Activated CD8-positive, alpha-beta T cell treated with anti-CD3 and anti-CD28 coated beads for 36 hours (primary cell): ENCODE data around the gene AUTS2. TPM values are rescaled to one million over a fixed set of nuclear protein-coding genes. Genes with fewer than 3 reads are reported as not detected.
A peak's percentile ranks its signal among the peaks of the same experiment; 100 is the strongest.

Experiments used
- ATAC-seq: fragments of 200-7000 bp; cut with Tn5 transposase; one replicate; pipeline ENCODE4 v1.10.0; 2021; ENCODE audit warnings: mild to moderate bottlenecking, moderate library complexity
- CTCF ChIA-PET: fragments of 350-600 bp; sonication (Branson Sonifier 250); formaldehyde crosslinking; loops from one replicate; lab custom pipeline; 2021; ENCODE audit warnings: antibody characterized with exemption; lab: Charles Lee
- POLR2A ChIA-PET: fragments of 350-600 bp; sonication (Branson Sonifier 250); formaldehyde crosslinking; loops from one replicate; lab custom pipeline; 2021; ENCODE audit warnings: antibody characterized with exemption; lab: Charles Lee
- DNase-seq: peaks from one replicate; pipeline ENCODE4 v3.0.0-alpha.2; 2020
- H3K27ac Mint-ChIP-seq: one replicate; pipeline ENCODE4 v1.8.0; 2021; ENCODE audit warnings: mild to moderate bottlenecking, mixed read lengths
- H3K27me3 Mint-ChIP-seq: one replicate; pipeline ENCODE4 v1.8.0; 2021; ENCODE audit warnings: mixed read lengths
- H3K36me3 Mint-ChIP-seq: one replicate; pipeline ENCODE4 v1.8.0; 2021; ENCODE audit warnings: low read depth, mixed read lengths
- H3K4me1 Mint-ChIP-seq: one replicate; pipeline ENCODE4 v1.8.0; 2021; ENCODE audit warnings: low read depth, mixed read lengths
- H3K4me3 Mint-ChIP-seq: one replicate; pipeline ENCODE4 v1.8.0; 2021; ENCODE audit warnings: mild to moderate bottlenecking, moderate library complexity, mixed read lengths
- H3K9me3 Mint-ChIP-seq: one replicate; pipeline ENCODE4 v1.8.0; 2021; ENCODE audit warnings: mixed read lengths
- CTCF ChIP-seq: fragments of 200-600 bp; IDR thresholded peaks from one replicate; pipeline ENCODE4 v1.8.0; 2022; ENCODE audit warnings: antibody characterized with exemption, mild to moderate bottlenecking
- intact Hi-C: fragments of 100-400 bp; cut with micrococcal nuclease; formaldehyde crosslinking; loops from one replicate; pipeline ENCODE4 v1.10.0; 2022
- total RNA-seq, 2 experiments: library from RNA; stranded (reverse); gene quantifications; one replicate each; pipeline ENCODE4 v1.2.3, GENCODE V29; 2021

AUTS2 gene
- total RNA-seq, 2 experiments from 2014 or later: 3.1 to 3.3 TPM

DNA sequence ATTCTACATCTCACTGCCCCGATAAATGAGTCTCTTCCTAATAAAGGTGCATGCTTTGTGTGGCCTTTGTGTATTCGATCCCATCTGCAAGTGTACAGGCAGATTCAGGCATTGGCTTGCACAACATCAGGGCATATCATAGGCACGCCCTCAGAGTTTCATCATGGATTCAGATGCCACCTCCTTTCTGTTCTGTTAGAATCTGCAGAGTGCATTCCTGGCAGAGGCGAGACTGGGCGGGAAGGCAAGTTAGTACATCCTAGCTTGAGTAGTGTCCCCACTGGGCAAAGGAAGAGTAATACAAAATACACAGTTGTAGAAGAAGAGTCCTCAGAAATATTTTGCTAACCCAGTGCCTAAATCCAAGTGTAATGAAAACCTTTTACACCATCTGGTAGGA lies 1187.2 kb downstream of the AUTS2 start:
- no peak for DNase-seq
- CTCF ChIA-PET: no interaction called here
- no peaks in the 10 kb centered on the region for H3K27me3 Mint-ChIP-seq
- no peak overlapping the region for H3K27ac Mint-ChIP-seq
- H3K9me3 Mint-ChIP-seq: no peaks in the 10 kb centered on the region
- intact Hi-C loops: no loop called here
- H3K4me3 Mint-ChIP-seq: no peak overlapping the region
- no peak for TF ChIP-seq CTCF
- H3K36me3 Mint-ChIP-seq: peaks cover 1% of the 10 kb centered on the region
- no peaks in the 10 kb centered on the region for H3K4me1 Mint-ChIP-seq
- no peak for ATAC-seq
- POLR2A ChIA-PET: no interaction called here

DNA sequence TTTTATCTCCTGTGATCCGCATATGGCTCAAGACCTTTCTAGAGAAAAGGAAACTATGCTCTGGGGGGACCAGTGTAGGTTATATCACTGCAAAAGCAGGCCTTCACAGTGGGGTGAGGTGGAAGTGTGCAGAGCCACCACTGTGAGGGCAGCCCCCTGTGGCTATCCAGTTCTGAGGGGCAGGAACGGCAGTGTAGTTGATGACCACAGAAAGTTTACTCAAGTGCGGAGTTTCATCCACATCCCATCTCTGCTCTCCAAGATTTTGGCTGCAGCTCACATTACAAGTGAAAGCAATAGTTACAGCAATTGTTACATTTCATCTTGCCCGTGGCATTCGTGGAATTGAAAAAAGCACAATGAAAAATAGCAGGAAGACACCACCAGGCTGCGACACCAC lies 1187.8 kb downstream of the AUTS2 start:
- H3K27me3 Mint-ChIP-seq: no peaks in the 10 kb centered on the region
- H3K4me3 Mint-ChIP-seq: no peak overlapping the region
- H3K9me3 Mint-ChIP-seq: no peaks in the 10 kb centered on the region
- ChIA-PET POLR2A (no interaction called here), CTCF (no interaction called here)
- peaks cover 1% of the 10 kb centered on the region for H3K36me3 Mint-ChIP-seq
- intact Hi-C loops: no loop called here
- no peaks in the 10 kb centered on the region for H3K4me1 Mint-ChIP-seq
- no peak overlapping the region for H3K27ac Mint-ChIP-seq
- no peak for ATAC-seq
- no peak for TF ChIP-seq CTCF
- DNase-seq: no peak

- H3K27me3 Mint-ChIP-seq: no peaks in the 10 kb centered on the region
- ChIA-PET POLR2A (interaction anchor here (1.2 kb wide), 1 partner anchor 9 kb away, joined by 3 read pairs; no protein-coding TSS in a partner anchor), CTCF (no interaction called here)
- no peak overlapping the region for H3K4me3 Mint-ChIP-seq
- TF ChIP-seq CTCF: no peak
- peaks cover 1% of the 10 kb centered on the region for H3K36me3 Mint-ChIP-seq
- no peak overlapping the region for H3K27ac Mint-ChIP-seq
- no peak for DNase-seq
- intact Hi-C loops: no loop called here
- H3K9me3 Mint-ChIP-seq: no peaks in the 10 kb centered on the region
- no peak for ATAC-seq
- H3K4me1 Mint-ChIP-seq: no peaks in the 10 kb centered on the region
These were observed 1189.0 kb downstream of the AUTS2 start for GRCh38 chr7:70787286-70787685.

- Mint-ChIP-seq H3K4me3 (no peak overlapping the region), H3K36me3 (peaks cover 1% of the 10 kb centered on the region), H3K9me3 (no peaks in the 10 kb centered on the region), H3K4me1 (no peaks in the 10 kb centered on the region), H3K27me3 (no peaks in the 10 kb centered on the region), H3K27ac (no peak overlapping the region)
- DNase-seq (no peak), ATAC-seq (no peak)
- no peak for TF ChIP-seq CTCF
- ChIA-PET CTCF (no interaction called here), POLR2A (no interaction called here)
- intact Hi-C loops: no loop called here
These were observed 1189.5 kb downstream of the AUTS2 start for GRCh38 chr7:70787771-70788170.

GRCh38 chr7:70788276-70788675 lies 1190.0 kb downstream of the AUTS2 start:
- CTCF ChIA-PET: no interaction called here
- peak; percentile 16 for DNase-seq
- Mint-ChIP-seq H3K27me3 (no peaks in the 10 kb centered on the region), H3K4me1 (no peaks in the 10 kb centered on the region), H3K4me3 (no peak overlapping the region), H3K36me3 (peaks cover 1% of the 10 kb centered on the region), H3K9me3 (no peaks in the 10 kb centered on the region), H3K27ac (no peak overlapping the region)
- peak; percentile 53 for ATAC-seq
- POLR2A ChIA-PET: no interaction called here
- no peak for TF ChIP-seq CTCF
- intact Hi-C loops: no loop called here
